Prostate gland (tissue), 2 donors: ENCODE results near the gene SYNPO2L.

Experiments
- POLR2AphosphoS5 ChIP-seq: sonication (generic); formaldehyde crosslinking; IDR thresholded peaks from one replicate; pipeline ENCODE4 v1.6.1; 2017; ENCODE audit warnings: antibody characterized with exemption
- TF ChIP-seq, protein P1 (sequence below), 4 experiments: fragments of 200-600 bp in 2 of 4; fragments of 450-650 bp in 2 of 4; sonication (generic) in 2 of 4; IDR thresholded peaks; 1 replicate in 3 of 4; 2 replicates in 1 of 4; pipeline ENCODE4 v1.5.1; 2016 to 2019; ENCODE audit warnings: antibody characterized with exemption in 4 of 4, mild to moderate bottlenecking in 2 of 4, moderate library complexity in 2 of 4

- peak; percentile 71 for TF ChIP-seq POLR2AphosphoS5
- TF ChIP-seq, protein P1, sequence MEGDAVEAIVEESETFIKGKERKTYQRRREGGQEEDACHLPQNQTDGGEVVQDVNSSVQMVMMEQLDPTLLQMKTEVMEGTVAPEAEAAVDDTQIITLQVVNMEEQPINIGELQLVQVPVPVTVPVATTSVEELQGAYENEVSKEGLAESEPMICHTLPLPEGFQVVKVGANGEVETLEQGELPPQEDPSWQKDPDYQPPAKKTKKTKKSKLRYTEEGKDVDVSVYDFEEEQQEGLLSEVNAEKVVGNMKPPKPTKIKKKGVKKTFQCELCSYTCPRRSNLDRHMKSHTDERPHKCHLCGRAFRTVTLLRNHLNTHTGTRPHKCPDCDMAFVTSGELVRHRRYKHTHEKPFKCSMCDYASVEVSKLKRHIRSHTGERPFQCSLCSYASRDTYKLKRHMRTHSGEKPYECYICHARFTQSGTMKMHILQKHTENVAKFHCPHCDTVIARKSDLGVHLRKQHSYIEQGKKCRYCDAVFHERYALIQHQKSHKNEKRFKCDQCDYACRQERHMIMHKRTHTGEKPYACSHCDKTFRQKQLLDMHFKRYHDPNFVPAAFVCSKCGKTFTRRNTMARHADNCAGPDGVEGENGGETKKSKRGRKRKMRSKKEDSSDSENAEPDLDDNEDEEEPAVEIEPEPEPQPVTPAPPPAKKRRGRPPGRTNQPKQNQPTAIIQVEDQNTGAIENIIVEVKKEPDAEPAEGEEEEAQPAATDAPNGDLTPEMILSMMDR (IDR thresholded peaks at IDR 0.05), result peak; percentile 82 to 95 (median 91)
Observed at GRCh38 chr10:73644015-73644743, 11.7 kb downstream of the SYNPO2L start.
